HG03159 (cell line): ENCODE data around the gene CUX1.

Experiments used
- ATAC-seq: cut with Tn5 transposase; IDR thresholded peaks from one replicate; pipeline ENCODE4 v1.9.1; 2021; ENCODE audit warnings: mild to moderate bottlenecking, moderate library complexity; ENCODE audit not compliant: unreplicated experiment

The CUX1 gene

DNA sequence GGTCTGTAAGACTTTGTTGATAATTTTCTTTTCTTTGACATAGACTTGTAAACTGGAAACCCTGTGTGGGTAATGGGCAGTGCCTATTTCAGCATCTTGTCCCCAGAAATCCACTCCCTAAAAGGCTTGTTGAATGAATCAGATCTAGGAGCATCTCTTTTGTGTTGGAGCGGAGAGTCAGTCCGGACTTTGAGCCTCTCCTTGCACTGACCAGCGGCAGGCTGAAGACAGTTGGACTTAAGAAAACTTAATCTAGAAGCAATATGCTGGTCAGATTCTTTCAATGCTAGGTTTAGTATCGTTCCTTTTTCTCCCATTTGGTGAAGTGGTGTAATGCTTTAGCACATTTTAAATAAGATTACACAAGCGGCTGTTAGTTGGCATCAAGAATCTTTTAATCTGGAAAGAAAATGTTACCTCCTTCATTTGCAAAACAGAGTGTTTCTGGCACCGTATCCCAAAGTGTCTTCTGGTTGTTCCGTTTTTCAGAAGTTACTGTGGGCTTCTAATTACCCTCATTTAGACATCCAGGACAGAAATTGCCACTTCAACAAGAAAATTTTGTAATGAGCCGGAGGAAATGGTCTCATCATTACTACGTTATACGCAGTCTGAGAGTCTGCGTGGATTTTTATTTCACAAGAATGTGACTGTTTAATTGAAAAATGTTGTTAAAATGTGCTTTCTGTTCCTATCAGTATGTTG is 74.7 kb downstream of the CUX1 start:
- ATAC-seq, result no peak

DNA sequence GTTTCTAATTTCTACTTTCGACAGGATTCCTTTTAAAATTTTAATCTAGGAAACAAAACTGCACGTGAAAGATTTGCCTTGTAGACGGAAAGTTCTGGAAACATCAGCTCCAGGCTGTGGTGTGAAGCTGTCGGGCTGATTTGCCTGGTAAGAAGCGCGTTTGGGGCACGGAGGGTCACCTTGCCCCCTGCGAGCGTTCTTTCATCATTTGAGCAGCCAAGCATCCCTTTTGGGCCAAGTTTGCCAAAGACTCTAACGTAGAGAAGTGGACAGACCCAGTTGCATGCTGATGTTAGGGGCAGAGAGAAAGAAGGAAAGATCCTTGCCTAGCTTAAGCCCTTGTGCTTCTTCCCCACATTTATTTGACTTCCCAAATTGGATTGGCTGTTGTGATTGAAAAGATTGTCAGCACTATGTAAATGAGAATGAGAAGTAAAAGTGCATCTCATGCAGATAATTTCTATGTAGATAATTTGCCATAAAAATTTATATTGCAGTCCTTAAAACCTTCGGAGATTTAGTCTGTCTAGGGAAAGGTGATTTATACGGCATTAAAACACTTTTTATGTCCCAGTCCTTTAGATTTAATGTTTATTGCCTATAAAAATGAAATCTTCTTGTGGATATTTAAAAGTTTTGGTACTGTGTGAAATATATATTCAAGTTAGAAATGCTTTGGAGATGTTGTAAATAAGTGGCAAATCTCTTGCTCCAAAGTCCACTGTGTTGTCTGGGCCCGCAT is 76.1 kb downstream of the CUX1 start:
- ATAC-seq, result no peak

DNA sequence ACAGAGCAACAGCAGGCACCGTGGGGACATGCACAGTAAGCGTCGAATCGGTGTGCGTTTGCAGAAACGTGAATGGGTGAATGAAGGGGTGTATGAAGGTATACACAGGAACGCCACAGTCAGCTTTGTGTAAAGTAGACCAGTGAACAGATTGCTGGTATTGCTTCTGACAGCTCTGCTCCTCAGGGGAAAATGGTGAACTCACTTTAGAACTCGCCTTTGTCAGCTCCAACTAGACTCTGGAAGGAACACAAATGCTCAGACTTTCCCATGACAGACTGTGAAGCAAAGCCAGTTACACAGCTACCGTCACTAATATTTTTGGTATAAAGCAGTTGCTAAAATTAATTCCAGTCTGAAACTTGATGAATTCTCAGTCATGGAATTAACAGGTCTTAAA is 78.9 kb downstream of the CUX1 start:
- no peak for ATAC-seq

DNA sequence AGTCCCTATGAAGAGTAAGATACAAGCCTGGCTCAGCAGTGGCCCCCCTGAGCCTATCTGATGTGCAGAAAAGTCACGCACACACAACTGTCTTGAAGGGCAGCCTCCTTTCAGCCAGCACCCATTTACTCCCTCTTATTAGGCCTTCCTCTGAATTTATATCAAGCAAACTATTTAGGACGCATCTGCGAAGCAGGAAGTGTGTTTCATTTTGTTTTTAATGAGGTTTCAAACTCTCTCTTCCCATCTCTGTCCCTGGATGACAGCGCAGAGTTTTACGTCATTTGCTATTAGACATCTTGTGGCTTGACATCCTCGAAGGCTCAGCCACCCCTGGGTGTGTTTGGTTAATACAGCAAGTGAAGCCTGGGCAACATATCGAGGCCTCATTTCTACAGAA is 79.5 kb downstream of the CUX1 start:
- no peak for ATAC-seq

DNA sequence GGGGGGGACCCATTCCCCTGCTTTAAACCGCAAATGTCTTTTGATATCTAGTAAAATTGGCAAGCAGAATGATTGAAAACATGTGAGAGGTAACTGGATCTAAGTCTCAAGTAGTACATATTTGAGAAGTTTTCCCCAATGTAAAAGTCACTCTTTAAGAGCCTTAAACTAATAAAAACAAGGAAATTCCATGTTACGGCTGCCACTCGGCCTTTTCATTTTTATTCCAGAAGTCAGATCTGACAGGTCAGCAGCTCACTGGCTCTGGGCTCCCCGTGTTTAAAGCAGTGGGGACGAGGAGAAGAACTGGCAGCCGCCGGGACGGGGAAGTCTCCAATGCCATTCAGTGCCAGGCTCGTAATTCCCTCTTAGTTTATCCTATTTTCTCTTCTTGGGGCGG is 80.7 kb downstream of the CUX1 start:
- ATAC-seq, result no peak

DNA sequence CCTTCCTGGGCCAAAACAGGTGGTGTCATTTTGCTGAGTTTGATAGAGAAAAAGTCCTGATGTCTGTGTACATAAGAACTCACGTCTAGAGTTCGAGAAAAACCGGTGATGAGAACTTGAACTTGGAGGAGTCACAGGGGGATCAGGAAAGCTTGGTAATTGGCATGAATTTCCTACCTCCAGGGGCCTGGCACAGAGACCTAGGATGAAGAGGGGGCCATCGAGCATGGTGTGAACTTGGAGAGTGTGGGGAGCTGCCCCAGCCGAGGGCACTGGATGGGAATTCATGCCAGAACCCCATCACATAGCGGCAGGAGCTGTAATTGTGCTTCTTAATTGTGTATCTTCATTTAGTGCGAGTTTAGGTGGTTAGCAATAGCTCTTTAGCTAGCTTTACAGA is 82.2 kb downstream of the CUX1 start:
- no peak for ATAC-seq

DNA sequence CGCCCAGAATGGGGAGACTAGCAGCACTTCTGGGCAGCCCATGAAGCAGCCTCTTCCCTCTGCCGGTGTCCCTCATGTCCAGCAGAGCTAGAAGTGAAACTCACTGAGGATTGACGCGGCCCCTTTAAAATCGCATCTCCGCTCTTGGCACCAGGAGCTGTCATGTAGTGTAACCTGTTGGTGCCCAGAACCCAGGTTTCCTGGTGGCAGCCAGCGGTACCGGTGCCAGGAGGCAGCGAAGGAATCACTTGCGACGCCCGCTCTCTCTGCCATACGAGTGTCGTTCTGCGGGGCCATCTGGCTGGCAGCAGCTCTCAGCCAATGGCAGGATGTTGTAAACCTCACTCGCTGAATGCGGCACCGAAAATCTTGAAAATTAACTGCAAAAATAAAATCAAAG is 82.7 kb downstream of the CUX1 start:
- ATAC-seq, result no peak

DNA sequence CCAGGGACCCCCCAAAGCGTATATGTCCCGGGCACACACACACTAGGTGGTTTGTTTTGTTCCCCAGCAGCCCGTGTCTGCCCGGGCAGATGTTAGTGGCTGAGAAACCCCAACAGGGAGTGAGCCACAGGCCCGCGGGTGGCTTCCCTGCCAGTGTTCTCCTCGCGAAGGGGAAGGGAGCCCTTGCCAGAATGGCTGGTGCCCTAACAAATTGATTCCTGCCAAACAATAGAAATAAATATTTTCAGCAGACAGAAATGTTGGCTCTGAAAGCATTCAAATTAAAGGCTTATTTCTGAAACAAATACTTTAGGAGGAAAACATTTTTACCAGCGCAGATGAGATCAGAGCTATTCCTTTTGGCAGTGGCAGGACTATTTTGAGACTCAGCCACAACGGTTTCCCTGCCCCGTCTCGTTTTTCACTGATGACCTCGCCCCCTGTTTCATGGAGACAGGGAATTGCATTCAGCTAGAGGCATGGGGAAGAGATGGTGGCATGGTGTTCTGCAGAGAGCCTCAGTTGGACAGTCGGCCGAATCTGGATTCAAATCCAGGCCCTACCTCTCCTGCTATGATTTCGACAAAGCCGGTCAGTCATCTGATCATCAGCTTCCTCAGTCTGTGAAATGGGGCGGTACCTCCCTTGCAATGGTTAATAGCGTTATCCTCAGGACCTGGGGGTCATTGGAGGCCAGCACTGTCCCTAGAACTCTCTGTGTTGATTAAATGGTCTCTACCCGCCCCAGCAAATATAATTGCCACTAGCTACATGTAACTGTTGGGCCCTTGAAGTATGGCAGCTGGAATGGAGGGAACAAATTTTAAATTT is 84.5 kb downstream of the CUX1 start:
- no peak for ATAC-seq

DNA sequence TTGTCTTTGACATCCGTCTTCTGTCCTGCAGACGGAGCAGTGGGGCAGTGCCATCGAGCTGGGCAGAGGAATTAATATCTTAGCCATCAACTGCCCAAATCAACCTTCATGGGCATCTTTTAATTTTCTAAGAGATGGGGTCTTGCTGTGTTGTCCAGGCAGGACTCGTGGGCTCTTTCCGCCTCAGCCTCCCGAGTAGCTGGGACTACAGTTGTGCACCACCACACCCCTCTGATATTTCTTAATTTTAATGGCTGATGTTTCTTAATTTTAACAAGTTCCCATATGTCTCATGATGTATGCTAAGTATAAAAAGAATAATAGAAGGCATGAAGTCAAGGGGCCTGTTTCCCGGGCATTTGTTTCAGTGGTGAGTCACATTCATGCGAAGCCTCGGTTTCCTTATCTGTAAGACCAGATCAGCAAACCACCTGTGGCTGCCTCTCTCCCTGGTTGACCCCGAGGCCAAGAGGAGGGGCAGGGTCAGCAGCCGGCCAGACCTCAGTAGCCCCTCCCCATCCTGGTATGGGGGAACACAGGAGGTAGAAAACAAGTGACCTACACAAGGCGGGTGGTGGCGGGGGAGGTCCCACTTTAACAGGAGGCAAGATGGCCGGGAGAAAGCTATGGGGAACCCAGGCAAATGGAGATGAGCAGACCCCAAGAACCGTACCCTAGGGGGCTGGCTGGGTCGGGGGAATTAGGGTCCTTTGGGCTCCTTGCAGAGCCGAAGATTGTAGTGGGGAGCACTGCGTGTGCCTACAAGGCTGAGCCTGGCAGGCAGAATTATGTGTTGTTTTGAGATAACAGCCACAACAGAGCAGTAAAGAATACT is 85.5 kb downstream of the CUX1 start:
- ATAC-seq, result no peak

DNA sequence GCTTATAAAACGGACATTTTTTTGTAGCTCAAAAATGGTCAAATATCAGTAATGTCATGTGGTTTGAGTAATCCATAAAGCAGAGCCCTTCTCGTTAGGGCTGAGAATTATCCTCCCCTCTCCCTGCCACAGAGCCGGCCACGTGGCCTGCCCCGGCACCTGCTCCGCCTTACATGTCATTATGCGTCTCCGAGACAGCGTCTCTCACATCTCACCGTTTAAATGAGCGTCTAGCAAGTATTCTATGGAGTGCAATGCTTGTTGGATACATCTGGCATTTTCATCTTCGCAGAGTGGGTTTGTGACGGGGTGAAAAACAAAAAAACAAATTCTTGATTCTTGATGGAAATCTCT is 86.1 kb downstream of the CUX1 start:
- ATAC-seq, result no peak

DNA sequence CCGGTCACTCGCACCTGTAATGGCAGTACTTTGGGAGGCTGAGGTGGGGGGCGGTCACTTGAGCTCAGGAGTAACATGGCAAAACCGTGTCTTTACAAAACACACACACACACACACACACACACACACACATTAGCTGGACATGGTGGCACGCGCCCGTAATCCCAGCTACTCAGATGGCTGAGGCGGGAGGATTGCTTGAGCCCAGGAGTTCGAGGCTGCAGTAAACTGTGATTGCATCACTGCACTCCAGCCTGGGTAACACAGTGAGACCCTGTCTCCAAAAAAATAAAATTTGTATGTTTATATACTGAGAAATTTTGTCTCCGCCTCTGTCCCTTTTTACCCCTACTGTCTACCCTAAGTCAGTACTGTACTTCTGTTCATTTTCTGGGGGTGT is 86.6 kb downstream of the CUX1 start:
- no peak for ATAC-seq

DNA sequence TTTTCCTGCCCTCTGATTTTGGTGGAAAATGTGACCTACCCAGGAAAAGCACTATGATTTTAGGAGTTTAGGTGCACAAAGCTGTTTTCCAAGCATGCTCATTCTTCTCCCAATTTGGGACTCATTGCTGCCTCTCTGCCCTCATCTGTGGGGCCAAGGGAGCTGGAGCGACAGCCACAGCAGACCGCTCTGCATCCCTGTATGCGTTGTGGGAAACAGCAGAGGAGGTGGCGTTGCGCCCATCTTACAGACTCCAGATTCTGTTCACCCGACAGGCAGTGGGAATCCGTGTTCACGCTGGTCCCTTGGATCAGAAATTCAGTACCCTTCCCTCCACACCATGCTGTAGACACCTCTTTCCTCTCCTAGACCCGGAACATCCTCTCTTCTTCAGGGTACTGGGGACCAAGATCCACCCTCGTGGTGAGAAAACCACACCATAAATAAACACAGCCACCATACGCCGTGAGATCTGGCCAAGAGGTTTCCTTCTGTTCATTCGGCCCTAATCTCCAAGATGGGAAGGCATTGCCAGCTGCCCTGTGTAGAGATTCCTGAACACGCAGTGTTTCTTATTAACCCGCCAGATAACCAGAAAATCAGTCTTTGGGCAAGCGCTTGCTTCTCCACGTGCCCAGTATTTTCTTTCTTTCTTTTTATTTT is 87.9 kb downstream of the CUX1 start:
- ATAC-seq, result no peak

DNA sequence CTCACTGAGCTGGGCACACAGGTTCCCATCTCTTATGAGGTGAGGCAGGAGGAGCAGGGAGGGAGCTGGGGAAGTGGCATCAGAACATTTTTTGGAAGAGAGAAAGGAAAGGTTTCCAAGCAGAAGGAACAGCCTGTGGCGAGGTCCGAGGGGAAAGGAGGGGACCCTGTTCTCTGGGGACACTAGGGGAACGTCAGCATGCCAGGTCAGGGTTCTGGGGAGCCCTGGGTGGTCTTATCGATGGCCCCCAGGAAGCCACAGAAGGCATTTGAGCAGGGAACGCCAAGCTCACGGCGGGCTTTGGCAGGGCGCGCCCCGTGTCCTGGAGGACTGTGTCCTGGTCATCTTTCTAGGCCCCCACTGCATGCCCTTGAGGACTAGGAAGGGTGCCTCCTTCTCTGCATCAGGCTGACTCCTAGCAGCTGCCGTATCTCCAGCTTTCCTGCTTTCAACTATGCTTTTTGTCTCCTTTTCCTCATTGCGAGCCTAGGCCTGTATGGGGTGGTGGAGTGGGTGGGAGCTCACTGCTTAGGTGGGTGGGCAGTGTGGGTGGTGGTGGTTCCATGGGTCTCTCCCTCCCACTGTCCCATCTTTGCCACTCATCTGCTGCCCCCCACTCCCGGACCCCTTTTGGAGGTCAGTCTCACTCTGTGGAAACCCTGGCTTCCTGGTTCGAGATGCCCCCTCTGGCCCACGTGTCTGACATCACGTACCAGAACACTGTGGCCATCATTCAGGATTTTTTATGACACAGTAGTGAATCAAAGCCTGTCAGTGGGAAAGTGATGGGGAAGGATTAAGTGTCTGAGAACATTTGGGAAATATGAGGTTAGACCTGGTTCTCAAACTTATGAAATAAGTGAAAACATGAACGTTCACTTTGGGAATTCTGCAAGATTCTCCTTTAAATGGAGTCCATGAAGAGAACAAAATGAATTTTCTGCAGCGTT is 89.1 kb downstream of the CUX1 start:
- no peak for ATAC-seq

DNA sequence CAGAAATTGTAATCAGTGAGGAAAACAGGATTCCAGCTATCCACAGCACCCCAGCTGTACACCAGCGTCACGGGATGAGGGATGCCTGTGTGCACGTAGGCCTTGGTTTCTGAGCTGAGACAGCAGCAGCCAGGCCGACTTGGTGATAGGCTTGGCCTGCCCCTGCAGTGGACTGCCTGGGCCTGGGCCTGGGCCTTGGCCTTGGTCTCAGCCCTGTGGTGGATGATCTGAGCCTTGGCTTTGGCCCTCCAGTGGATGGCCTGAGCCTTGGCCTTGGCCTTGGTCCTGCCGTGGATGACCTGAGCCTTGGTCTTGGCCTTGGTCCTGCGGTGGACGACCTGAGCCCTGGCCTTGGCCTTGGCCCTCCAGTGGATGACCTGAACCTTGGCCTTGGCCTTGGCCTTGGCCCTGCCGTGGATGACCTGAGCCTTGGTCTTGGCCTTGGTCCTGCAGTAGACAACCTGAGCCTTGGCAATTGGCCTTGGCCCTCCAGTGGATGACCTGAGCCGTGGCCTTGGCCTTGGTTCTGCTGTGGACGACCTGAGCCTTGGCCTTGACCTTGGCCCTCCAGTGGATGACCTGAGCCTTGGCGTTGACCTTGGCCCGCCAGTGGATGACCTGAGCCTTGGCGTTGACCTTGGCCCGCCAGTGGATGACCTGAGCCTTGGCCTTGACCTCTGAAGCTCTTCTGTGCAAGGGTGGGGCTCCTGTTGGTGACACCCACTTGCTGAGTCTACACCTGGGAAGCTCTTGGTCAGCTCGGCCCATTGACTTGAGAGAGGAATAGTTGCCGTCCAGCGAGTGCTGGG is 93.8 kb downstream of the CUX1 start:
- ATAC-seq, result no peak

DNA sequence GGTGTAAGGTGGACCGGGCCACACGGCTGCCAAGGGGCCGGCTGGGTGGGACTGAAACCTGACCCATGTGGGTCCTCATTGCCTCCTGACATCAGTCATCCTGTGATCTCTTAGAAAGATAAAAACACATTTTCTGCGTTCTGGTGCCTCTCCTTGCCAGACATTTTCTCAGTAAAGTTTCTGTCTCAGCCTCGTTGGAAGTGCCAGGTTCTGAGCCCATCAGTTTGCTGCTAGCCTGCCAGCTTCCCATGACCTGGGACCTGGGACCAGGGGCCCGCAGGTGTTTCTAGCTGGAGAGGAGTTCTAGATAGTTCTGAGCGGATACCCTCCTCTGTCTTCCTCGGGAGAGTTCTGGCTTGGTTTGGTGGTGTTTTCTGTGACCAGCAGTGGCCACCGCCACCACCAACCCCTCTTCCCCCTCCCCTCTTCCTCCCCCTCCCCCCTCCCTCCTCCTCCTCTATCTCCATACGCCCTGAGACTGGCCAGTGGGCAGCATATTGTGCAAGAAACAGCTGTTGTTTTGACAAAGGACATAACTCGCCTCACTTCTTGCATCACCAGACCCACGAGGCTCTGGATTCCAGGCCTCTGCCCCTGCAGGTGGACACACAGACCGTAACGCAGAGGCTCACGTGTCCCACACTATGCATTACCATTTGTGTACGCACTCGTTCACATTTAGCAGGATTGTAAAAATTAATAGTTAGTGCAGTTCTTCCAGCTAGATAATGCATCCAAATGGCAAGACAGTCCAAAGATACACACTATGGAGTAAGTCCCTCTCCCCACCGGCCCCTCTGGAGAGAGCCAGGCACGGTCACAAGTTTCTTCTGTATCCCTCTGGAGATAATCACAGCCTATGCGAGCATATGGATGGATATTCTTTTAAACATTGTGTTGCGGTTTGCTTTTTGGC is 94.6 kb downstream of the CUX1 start:
- no peak for ATAC-seq

DNA sequence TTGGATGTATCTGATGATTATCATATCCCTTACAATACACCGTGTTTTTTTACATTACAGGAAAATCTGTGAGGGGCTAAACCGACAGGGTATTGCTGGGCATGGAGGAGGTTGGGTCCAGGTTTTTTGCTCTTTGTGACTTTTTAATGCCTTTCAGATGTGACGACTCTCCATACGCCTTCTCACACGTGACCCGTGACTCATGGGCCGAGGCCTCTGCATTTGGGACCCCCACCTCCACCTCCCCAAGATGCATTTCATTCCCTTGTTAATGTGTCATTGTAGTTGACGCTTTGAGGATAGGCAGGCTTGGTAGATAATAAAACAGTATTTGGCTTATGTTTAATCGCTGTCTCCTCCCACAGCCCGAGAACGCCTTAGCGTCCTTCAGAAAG is 95.3 kb downstream of the CUX1 start:
- no peak for ATAC-seq

DNA sequence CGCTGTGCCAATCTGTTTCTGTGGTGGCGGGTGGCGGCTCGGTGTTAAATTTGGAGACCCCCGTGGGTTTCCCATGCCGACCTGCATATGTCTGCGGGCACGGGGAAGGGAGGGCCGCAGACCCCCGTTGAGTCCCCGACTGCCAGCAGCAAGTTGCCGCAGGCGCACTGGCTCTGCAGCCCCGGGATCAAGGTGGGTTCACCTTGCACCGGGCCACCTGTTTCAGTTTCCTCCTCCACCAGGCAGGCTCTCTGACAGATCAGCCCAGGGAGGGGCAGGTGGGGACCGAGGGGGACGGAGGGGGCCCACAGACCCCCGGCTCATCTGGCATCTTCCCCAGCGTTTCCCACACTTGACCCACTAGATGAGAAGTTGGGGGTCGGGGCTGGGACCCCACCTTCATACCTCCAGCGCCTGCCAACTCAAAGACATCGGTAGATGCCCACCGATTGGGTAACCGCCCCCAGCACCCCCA is 95.9 kb downstream of the CUX1 start:
- ATAC-seq, result no peak
